PC-3 (cell line): ENCODE measurements around the gene CYP27A1.

ENCODE experiments used
- CTCF ChIP-seq: fragments of 300-600 bp; sonication (generic); conservative IDR thresholded peaks from 2 replicates; pipeline ENCODE4 v1.5.1; 2017; ENCODE audit warnings: antibody characterized with exemption, low read depth, mild to moderate bottlenecking, low read length
- EZH2 ChIP-seq: fragments of 300-600 bp; sonication (generic); IDR thresholded peaks from one replicate; pipeline ENCODE4 v1.6.1; 2017; ENCODE audit warnings: antibody characterized with exemption, mild to moderate bottlenecking, low read length; ENCODE audit not compliant: unreplicated experiment
- EZH2phosphoT487 ChIP-seq: fragments of 300-600 bp; sonication (generic); IDR thresholded peaks from 2 replicates; pipeline ENCODE4 v1.6.1; 2018; ENCODE audit warnings: mild to moderate bottlenecking, antibody characterized with exemption, low read length, borderline replicate concordance

GRCh38 chr2:218827701-218828476 lies 45.9 kb downstream of the CYP27A1 start:
- no peak for TF ChIP-seq CTCF
- TF ChIP-seq EZH2 = no peak
- TF ChIP-seq EZH2phosphoT487 = no peak
